ENCODE measurements around the gene ZDHHC14.

The ZDHHC14 gene

DNA sequence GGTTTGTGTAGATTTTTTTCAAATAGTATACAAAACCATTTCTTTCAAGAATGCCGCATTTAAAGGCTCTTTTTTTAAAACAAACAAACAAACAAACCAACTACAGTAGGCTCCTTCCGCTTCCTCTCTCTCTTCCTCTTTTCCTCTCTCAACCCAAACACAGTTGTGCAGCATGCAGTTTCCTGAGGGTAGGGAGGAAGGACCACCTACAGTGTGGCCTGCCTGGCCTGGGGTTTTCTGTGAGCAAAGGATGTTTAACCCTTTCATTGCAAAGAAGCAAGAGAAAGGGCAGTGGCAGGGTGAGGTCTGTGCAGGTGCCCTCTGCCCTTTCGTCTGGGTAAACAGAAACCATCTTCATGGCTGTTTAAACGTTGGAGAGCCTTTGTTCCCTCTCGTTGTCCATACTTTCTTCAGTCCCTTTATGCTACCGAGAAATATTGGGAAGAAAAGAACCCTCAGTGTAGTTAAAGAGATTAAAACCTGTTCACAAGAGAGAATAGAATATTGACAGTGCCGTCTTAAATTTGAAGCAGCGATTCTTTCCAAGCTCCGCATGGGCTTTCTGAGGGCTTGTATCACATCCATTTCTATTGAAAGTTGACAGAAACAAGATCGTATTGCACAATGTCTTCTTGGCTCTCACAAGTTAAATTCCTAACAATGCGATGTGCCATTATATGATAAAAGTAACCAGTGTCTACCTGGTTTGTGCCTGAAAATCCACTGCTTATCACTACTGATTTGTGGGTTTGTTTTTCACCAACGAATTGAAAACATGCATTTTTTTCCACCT is 226.5 kb downstream of the ZDHHC14 start:
- no peak for DNase-seq

GRCh38 chr6:157608221-157609075 is 227.5 kb downstream of the ZDHHC14 start:
- DNase-seq: no peak

GRCh38 chr6:157609117-157609516 is 228.1 kb downstream of the ZDHHC14 start:
- DNase-seq: no peak

- no peak for DNase-seq
These were observed 228.6 kb downstream of the ZDHHC14 start for GRCh38 chr6:157609556-157609955.

GRCh38 chr6:157610451-157610999 is 229.5 kb downstream of the ZDHHC14 start:
- DNase-seq: no peak

DNA sequence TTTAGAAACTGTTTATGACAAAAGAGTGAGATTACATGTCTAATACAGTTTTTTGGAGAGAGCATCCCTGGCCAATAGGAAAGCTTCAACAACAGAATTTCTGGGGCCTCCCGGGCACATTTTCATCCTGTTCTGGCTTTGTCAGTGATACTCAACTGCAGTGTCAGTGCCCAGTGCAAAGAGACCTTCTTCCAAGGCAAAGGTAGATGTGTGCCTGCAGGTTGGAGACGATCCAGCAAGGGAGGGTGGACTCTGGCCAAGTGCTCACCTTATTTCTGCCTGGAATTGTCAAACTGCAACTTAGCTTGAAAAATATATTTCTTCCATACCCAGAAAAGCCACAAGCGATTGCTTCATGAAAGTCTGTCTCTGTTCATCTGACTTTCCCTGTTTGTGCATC is 230.4 kb downstream of the ZDHHC14 start:
- no peak for DNase-seq

GRCh38 chr6:157613011-157613522 is 232.1 kb downstream of the ZDHHC14 start:
- no peak for DNase-seq

DNA sequence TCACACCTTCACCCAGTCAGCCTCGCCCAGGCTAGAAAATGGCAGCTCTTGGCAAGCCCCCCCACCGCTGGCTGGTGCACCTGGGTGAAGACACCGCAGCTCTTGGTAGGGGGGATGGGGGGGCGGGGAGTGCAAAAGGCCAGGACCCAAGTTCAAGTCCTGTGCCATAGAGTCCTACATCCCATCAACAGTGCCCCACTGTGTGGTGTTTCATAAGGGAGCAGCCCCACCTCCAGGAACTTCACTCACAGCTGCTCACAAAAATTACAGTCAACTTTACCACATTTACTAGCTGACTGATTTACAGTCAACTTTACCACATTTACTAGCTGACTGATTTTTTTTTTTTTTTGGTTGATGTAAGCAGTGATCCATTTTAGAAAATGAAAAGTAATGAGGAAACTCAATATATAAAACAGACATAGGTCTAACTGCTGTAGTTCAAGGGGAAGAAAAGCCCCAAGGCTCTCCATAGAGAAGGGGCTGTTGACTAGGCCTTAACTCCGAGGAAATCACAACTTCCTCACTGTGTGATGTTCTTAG is 233.1 kb downstream of the ZDHHC14 start:
- DNase-seq: no peak

GRCh38 chr6:157615420-157615769 is 234.4 kb downstream of the ZDHHC14 start:
- DNase-seq: no peak

DNA sequence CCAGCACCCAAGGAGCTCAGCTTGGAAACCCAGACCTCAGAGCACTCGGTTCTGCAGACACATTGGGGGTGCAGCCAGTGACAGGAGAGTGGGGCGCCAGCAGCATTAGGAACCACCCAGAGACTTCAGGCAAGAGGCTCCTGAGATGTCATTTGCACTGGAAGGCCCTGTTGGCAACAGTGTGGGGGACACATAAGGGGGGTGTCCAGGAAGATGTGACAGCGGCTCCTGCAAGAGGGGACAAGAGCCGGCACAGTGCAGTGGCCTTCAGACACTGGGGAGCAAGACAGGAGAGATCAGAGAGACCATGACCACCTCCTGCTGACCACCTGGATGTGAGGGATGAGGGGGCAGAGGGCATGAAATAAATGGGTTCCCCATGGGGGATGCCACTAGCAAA is 235.0 kb downstream of the ZDHHC14 start:
- no peak for DNase-seq

DNA sequence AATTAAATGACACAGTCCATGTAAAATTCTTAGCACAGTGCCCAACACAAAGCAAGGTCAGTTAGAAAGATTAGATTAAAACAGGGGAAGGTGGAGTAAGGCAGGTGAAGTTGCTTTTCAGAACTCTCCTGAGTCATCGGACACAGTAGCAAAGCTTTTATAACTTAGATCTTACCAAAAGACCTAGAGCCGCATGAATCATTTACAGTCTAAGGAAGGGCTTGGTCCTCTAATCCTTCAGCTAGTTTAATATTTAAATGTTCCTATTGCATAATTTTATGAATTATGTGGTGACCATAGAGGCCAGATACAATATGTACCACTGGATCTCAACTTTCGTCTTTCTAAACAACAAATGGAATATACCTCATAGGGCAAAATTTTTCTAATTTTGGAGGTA is 240.0 kb downstream of the ZDHHC14 start:
- DNase-seq: no peak

DNA sequence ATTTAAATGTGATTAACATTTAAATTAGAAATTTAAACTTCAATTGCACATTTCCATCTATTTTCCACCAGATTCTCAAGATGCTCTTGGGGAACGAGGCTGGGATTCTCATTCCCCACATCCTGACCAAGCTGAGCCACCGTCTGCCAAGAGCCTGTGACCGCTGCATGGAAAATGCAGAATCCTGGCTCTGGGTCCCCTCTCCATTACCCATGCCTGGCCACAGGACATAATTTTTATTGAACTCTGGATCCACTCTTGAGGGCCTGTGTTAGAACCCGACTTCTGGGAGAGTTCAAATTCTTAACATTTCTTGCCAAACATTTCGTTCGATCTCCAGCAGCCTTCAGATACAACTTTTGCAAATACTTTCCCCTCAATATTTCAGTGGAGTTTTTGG is 240.4 kb downstream of the ZDHHC14 start:
- DNase-seq: no peak

DNA sequence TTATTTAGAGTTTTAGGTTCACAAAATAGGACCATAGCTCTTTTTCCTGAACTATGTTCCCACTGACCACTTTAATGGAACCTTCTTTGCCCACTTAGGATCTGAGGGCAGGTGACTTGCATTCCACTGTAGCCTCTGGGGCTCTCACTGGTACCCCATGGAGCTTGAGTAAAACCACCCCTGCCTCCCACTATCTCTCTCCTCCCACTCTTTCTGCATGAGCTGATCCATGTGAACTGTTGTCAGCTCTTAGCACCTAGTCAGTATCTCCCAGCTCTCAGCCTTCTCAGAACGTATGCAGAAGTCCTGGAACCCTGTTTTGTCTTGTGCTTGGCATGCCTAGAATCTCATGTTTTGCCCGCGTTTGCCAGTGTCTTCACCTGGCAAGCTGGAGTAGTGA is 241.4 kb downstream of the ZDHHC14 start:
- no peak for DNase-seq

GRCh38 chr6:157625111-157625510 is 244.1 kb downstream of the ZDHHC14 start:
- no peak for DNase-seq

DNA sequence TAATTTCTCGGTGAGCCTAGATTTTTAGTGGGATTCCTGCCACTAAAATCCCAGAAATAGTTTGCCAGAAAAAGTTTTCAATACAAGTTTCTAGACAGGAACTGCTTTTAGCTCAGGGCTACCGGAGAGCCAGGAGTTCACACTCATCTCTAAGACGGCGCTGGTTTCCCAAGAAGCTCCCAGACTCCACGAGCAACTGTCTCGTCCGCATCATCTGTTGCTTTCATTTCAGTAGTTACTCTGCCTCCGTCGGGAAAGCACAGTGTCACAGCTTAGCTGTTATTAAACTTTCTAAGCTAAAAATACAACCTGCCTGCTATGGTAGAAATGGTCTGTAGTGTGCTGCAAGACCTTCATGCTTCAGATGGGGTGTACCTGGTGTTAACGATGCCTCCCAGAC is 244.8 kb downstream of the ZDHHC14 start:
- DNase-seq: no peak

DNA sequence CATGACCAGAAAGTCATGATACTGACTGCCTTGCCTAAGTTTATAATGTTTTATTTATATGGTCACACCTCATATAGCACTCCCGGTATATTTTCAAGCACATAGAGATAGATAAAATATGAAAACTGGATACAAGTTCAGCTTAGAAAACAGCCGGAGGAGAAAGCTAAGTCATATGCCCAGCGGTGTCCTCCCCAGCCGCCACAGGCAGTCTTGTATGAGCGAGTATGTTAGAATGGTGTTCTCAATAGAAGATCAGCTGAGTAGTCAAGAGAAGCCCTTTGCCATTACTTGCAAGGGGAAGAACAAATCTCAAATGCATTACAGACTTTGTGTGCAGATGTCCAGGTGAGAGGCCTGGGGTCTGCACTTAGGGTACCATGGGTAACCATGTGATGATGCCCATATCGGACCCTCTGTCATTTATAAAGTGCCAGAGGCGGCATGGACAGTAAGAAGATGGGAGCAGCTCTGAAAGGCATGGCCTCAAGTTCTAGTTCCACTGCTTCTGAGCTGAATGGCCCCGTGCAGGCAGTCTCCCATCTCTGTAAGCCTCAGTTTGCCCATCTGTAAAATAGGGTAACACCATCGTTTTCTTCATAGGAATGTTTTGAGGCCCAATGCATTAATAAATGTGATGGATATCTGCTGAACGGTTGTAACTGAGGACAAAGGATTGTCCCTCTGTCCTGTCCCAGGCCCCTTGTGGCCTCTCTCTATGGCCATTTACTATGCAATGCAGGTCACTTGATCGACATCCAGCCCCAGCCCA is 246.4 kb downstream of the ZDHHC14 start:
- DNase-seq: no peak

GRCh38 chr6:157628463-157628862 is 247.5 kb downstream of the ZDHHC14 start:
- DNase-seq: no peak

GRCh38 chr6:157629220-157629619 is 248.2 kb downstream of the ZDHHC14 start:
- DNase-seq: no peak

GRCh38 chr6:157630463-157631080 is 249.6 kb downstream of the ZDHHC14 start:
- no peak for DNase-seq

DNA sequence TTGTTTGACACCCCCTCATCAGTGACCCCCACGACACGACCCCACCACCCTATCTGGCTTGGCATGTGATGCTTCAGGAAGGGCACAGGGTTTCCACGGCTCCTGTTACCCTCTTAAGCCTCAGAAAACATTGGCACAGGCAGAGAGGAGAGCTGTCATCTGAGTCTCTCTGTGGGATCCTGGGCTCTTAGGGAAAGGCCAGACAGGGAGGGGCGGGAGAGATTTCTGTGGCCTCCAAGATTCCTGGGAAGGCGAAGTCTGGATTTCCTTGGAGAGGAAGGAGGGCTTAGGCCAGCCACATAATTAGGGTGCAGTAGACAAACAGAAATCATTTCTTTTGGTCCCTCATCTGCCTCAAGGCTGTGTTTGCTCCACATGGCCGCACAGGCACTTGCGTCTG is 250.4 kb downstream of the ZDHHC14 start:
- DNase-seq: no peak

- DNase-seq: no peak
These were observed 251.0 kb downstream of the ZDHHC14 start for GRCh38 chr6:157631838-157632614.
